Sigmoid colon (tissue), 4 donors: ENCODE results near the gene RFX4.

Experiments
- POLR2A ChIP-seq, 2 donors: fragments of 450-650 bp; IDR thresholded peaks; one replicate each; pipeline ENCODE4 v1.6.1; 2016; ENCODE audit warnings: antibody characterized with exemption in 2 of 2, mild to moderate bottlenecking in 2 of 2, moderate library complexity in 2 of 2
- POLR2AphosphoS5 ChIP-seq, 4 donors: sonication (generic); formaldehyde crosslinking; IDR thresholded peaks; one replicate each; pipeline ENCODE4 v1.6.1; 2017; ENCODE audit warnings: antibody characterized with exemption in 4 of 4

GRCh38 chr12:106757623-106758348, 175.0 kb downstream of the RFX4 start:
- no peak for TF ChIP-seq POLR2A (IDR thresholded peaks at IDR 0.05)
- no peak for TF ChIP-seq POLR2AphosphoS5 (IDR thresholded peaks at IDR 0.05)
